Activated naive CD8-positive, alpha-beta T cell treated with anti-CD3 and anti-CD28 coated beads for 36 hours (primary cell): Measurements from ENCODE around the gene AFMID. TPM values are rescaled to one million over a fixed set of nuclear protein-coding genes. Genes with fewer than 3 reads are reported as not detected.
A peak's percentile ranks its signal among the peaks of the same experiment; 100 is the strongest.

Experiments
- DNase-seq: peaks from one replicate; pipeline ENCODE4 v3.0.0; 2021
- H3K27ac Mint-ChIP-seq: one replicate; pipeline ENCODE4 v1.8.0; 2022; ENCODE audit warnings: mild to moderate bottlenecking, moderate library complexity, mixed read lengths
- H3K27me3 Mint-ChIP-seq: one replicate; pipeline ENCODE4 v1.8.0; 2022; ENCODE audit warnings: mild to moderate bottlenecking, mixed read lengths
- H3K36me3 Mint-ChIP-seq: one replicate; pipeline ENCODE4 v1.8.0; 2021; ENCODE audit warnings: mild to moderate bottlenecking, mixed read lengths
- H3K4me1 Mint-ChIP-seq: one replicate; pipeline ENCODE4 v1.8.0; 2021; ENCODE audit warnings: mixed read lengths
- H3K4me3 Mint-ChIP-seq: one replicate; pipeline ENCODE4 v1.8.0; 2022; ENCODE audit warnings: mild to moderate bottlenecking, moderate library complexity, mixed read lengths
- H3K9me3 Mint-ChIP-seq: one replicate; pipeline ENCODE4 v1.8.0; 2022; ENCODE audit warnings: mixed read lengths
- total RNA-seq, 2 experiments: library from RNA; stranded (reverse); gene quantifications; one replicate each; pipeline ENCODE4 v1.2.3, GENCODE V29; 2021

AFMID gene
- total RNA-seq, 2 experiments from 2014 or later: 32.7 to 36.2 TPM

DNA sequence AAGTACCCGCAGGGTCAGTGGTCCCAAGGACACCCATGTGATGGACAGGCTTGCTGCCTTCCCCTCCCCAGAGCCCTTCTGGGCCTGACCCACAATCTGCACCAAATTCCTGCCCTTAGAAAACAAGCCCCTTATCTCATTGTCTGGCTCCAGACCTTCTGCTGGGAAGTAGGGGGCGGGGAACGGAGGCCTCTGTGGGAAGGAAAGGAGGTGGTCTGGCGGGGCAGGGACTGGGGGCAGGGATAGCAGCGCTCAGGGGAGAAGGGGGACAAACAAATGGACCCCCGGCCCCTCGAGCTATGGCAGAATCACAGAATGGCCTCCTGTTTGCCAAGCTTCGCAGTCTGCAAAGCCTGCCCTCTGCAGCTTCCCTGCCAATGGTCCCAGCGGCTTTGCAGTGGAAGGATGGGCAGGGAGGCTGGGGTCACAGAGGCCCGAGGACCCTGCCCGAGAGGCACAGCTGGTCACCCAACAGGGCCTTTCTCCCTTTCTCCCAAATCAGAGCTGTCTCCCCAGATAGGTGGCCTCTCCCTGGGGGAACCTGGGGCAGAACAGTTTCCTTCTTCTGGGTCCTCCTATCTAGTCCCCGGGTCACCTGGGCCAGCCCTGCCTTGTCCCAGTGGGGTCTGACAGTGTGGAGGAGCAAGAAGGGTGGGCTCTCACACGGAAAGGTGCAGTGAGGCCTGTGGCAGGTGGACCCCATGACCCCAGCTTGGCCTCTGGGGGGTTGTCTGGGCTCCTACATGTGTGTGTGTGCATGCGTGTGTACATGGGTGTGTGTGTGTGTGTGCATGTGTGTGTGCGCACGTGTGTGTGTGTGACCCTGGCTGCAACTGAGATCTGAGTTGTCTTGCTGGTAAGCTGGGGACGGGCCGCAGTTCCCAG is 69.8 kb downstream of the AFMID start:
- H3K27ac Mint-ChIP-seq: peak overlapping the region; percentile 49
- no peaks in the 10 kb centered on the region for H3K27me3 Mint-ChIP-seq
- H3K4me1 Mint-ChIP-seq: peaks cover 34% of the 10 kb centered on the region
- no peaks in the 10 kb centered on the region for H3K9me3 Mint-ChIP-seq
- H3K36me3 Mint-ChIP-seq: no peaks in the 10 kb centered on the region
- no peak overlapping the region for H3K4me3 Mint-ChIP-seq
- no peak for DNase-seq

Other genes starting within 250 kb of the AFMID start
- gene TNRC6C, start 228.7 kb upstream of the AFMID start, total RNA-seq: 10 to 100 TPM; 16.2 to 19.2 TPM
- 100 to 1,000 TPM; 119 to 125 TPM for gene TMC6, start 58.6 kb upstream of the AFMID start, total RNA-seq
- 100 to 1,000 TPM; 133 to 136 TPM for gene TMC8, start 56.6 kb upstream of the AFMID start, total RNA-seq
- gene C17orf99, start 41.0 kb upstream of the AFMID start, total RNA-seq: not detected
- 100 to 1,000 TPM; 126 to 127 TPM for gene SYNGR2, start 18.8 kb upstream of the AFMID start, total RNA-seq
- gene TK1, start 310 bp upstream of the AFMID start, total RNA-seq: 100 to 1,000 TPM; 144 to 150 TPM
- 100 to 1,000 TPM in 1 of 2 experiments, 10 to 100 TPM in 1; 92.4 to 102 TPM for gene BIRC5, start 26.9 kb downstream of the AFMID start, total RNA-seq
- not detected for gene TMEM235, start 44.3 kb downstream of the AFMID start, total RNA-seq
- 10 to 100 TPM; 16.6 to 17.9 TPM for gene SOCS3, start 172.7 kb downstream of the AFMID start, total RNA-seq
- 10 to 100 TPM; 39.1 to 43.7 TPM for gene PGS1, start 191.3 kb downstream of the AFMID start, total RNA-seq